K562 (cell line): ENCODE results near the gene WASF2. TPM values are rescaled to one million over a fixed set of nuclear protein-coding genes. Genes with fewer than 3 reads are reported as not detected.
A peak's percentile ranks its signal among the peaks of the same experiment; 100 is the strongest.

Experiments
- CBFB ChIP-seq: sonication (generic); formaldehyde crosslinking; IDR thresholded peaks from 2 replicates; pipeline ENCODE4 v1.4.0; 2020; ENCODE audit warnings: mild to moderate bottlenecking, missing genetic modification reagents
- CBX2 ChIP-seq: fragments of 200-600 bp; sonication (generic); IDR thresholded peaks from one replicate; pipeline ENCODE4 v1.6.1; 2012; ENCODE audit warnings: mild to moderate bottlenecking, low read length, inconsistent platforms; ENCODE audit not compliant: insufficient read depth, poor library complexity, severe bottlenecking
- CREBBP ChIP-seq: IDR thresholded peaks from one replicate; pipeline ENCODE4 v1.6.1; 2012; ENCODE audit warnings: low read depth, mild to moderate bottlenecking, control low read depth, inconsistent platforms, low read length
- DNMT1 ChIP-seq: fragments of 450-650 bp; IDR thresholded peaks from 2 replicates; pipeline ENCODE4 v1.6.1; 2016; ENCODE audit warnings: antibody characterized with exemption, mild to moderate bottlenecking
- ERF ChIP-seq: fragments of 450-650 bp; formaldehyde crosslinking; IDR thresholded peaks from 2 replicates; pipeline ENCODE4 v1.4.0; 2020; ENCODE audit warnings: mild to moderate bottlenecking, mixed read lengths
- FOXM1 ChIP-seq, 2 experiments: fragments of 450-650 bp in 1 of 2; sonication (generic) in 1 of 2; formaldehyde crosslinking in 1 of 2; IDR thresholded peaks; 2 replicates each; pipeline versions ENCODE4 v1.6.1 to v1.9.0; 2017 to 2022; ENCODE audit warnings: low read depth in 2 of 2, mild to moderate bottlenecking in 2 of 2, missing genetic modification reagents in 1 of 2, moderate library complexity in 1 of 2
- NCOR1 ChIP-seq: fragments of 450-650 bp; IDR thresholded peaks from 2 replicates; pipeline ENCODE4 v1.6.1; 2016; ENCODE audit warnings: mild to moderate bottlenecking, moderate library complexity
- NRF1 ChIP-seq, 2 experiments: fragments of 450-650 bp; IDR thresholded peaks in 1 of 2; conservative IDR thresholded peaks in 1 of 2; 2 replicates each; pipeline ENCODE4 v1.6.1; 2014; ENCODE audit warnings: mild to moderate bottlenecking in 2 of 2
- SIN3A ChIP-seq, 2 experiments: fragments of 150-350 bp in 1 of 2; IDR thresholded peaks; 2 replicates each; pipeline ENCODE4 v1.6.1; 2011 to 2016; ENCODE audit warnings: borderline replicate concordance in 2 of 2, low read depth in 2 of 2, low read length in 2 of 2, mild to moderate bottlenecking in 2 of 2, moderate library complexity in 2 of 2; ENCODE audit not compliant: control insufficient read depth in 1 of 2
- SREBF2 ChIP-seq: sonication (generic); formaldehyde crosslinking; IDR thresholded peaks from 2 replicates; pipeline ENCODE4 v1.4.0; 2020; ENCODE audit warnings: mild to moderate bottlenecking, missing genetic modification reagents
- TSC22D4 ChIP-seq: fragments of 450-650 bp; IDR thresholded peaks from 2 replicates; pipeline ENCODE4 v1.6.1; 2016; ENCODE audit warnings: missing genetic modification characterization, missing biosample characterization, control low read depth
- ZBTB1 ChIP-seq: sonication (generic); formaldehyde crosslinking; IDR thresholded peaks from 2 replicates; pipeline ENCODE4 v1.8.1; 2023; ENCODE audit warnings: missing genetic modification reagents, low read depth, mild to moderate bottlenecking, borderline replicate concordance
- ZNF431 ChIP-seq: sonication (generic); formaldehyde crosslinking; IDR thresholded peaks from 2 replicates; pipeline ENCODE4 v1.8.0; 2022; ENCODE audit warnings: mild to moderate bottlenecking, missing genetic modification reagents
- ZNF77 ChIP-seq: fragments of 250-450 bp; sonication (Bioruptor Pico); IDR thresholded peaks from 2 replicates; pipeline ENCODE4 v1.5.0; 2020
- ZSCAN29 ChIP-seq: fragments of 450-650 bp; IDR thresholded peaks from 2 replicates; pipeline ENCODE4 v1.6.1; 2017
- polyA plus RNA-seq, 8 experiments: library from polyadenylated mRNA; depleted of rRNA in 4 of 8; stranded (reverse) in 5 of 8; unstranded in 3 of 8; fragments of >200 nt; fragmentation: Nextera tagmentation in 2 of 8; fragmentation: Illumina TruSeq in 1 of 8; extraction: Ambion mirVana in 2 of 8; extraction: Trizol in 1 of 8; gene quantifications; 2 replicates each; pipeline versions ENCODE4 v1.2.1 to v1.2.3, GENCODE V29; 2011 to 2014; ENCODE audit warnings: inconsistent platforms in 1 of 8, missing spikeins in 1 of 8
- total RNA-seq, 7 experiments: library from RNA; depleted of rRNA in 6 of 7; stranded (reverse); fragments of >200 nt in 6 of 7; fragmentation: Illumina TruSeq in 2 of 7; extraction: Trizol in 2 of 7; gene quantifications; 2 replicates each; pipeline versions ENCODE4 v1.2.1 to v1.2.3, GENCODE V29; 2011 to 2021; ENCODE audit warnings: low replicate concordance in 1 of 7
- TF ChIP-seq, protein P1 (sequence below), 3 experiments: fragments of 200-800 bp in 1 of 3; fragments of 250-450 bp in 1 of 3; fragments of 450-650 bp in 1 of 3; sonication (Bioruptor Pico) in 1 of 3; sonication (Bioruptor generic) in 1 of 3; formaldehyde crosslinking in 1 of 3; IDR thresholded peaks; 2 replicates each; pipeline versions ENCODE4 v1.6.1 to v1.8.0; 2016 to 2022; ENCODE audit warnings: mild to moderate bottlenecking in 2 of 3, missing genetic modification characterization in 2 of 3, missing compliant biosample characterization in 1 of 3, moderate library complexity in 1 of 3
- TF ChIP-seq, protein P2 (sequence below), 2 experiments: IDR thresholded peaks; 2 replicates each; pipeline ENCODE4 v1.6.1; 2012; ENCODE audit warnings: improper control_type of control experiment in 2 of 2, low read depth in 2 of 2, low read length in 2 of 2, borderline replicate concordance in 1 of 2
- TF ChIP-seq, protein P3 (sequence below), 2 experiments: fragments of 150-350 bp in 1 of 2; IDR thresholded peaks; 2 replicates each; pipeline ENCODE4 v1.6.1; 2012 to 2016; ENCODE audit warnings: low read depth in 2 of 2, low read length in 2 of 2, mild to moderate bottlenecking in 1 of 2, moderate library complexity in 1 of 2

Gene WASF2
- total and polyA plus RNA-seq, 9 of the 15 experiments (the other 6 are each of a cell fraction or from before 2014, with no cell fraction given): 8.2 to 163 (median 31.2) TPM

DNA sequence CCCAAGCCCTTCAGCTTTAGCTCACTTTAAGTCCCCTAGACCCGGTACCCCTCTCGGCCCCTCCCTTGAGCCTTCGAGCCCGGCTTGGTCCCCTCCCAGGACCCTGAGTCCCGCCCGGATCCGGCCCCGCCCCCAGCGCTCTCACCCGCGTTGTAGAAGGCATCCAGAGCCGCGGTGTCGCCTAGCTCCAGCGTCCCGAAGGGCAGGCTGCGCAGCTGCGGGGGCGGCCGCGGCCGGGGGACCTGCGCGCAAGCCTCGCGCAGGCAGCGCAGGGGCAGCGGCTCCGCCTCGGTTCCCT is 123.9 kb downstream of the WASF2 start (continued):
- TF ChIP-seq, protein P1, sequence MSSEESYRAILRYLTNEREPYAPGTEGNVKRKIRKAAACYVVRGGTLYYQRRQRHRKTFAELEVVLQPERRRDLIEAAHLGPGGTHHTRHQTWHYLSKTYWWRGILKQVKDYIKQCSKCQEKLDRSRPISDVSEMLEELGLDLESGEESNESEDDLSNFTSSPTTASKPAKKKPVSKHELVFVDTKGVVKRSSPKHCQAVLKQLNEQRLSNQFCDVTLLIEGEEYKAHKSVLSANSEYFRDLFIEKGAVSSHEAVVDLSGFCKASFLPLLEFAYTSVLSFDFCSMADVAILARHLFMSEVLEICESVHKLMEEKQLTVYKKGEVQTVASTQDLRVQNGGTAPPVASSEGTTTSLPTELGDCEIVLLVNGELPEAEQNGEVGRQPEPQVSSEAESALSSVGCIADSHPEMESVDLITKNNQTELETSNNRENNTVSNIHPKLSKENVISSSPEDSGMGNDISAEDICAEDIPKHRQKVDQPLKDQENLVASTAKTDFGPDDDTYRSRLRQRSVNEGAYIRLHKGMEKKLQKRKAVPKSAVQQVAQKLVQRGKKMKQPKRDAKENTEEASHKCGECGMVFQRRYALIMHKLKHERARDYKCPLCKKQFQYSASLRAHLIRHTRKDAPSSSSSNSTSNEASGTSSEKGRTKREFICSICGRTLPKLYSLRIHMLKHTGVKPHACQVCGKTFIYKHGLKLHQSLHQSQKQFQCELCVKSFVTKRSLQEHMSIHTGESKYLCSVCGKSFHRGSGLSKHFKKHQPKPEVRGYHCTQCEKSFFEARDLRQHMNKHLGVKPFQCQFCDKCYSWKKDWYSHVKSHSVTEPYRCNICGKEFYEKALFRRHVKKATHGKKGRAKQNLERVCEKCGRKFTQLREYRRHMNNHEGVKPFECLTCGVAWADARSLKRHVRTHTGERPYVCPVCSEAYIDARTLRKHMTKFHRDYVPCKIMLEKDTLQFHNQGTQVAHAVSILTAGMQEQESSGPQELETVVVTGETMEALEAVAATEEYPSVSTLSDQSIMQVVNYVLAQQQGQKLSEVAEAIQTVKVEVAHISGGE (CRISPR knock-in tag; IDR thresholded peaks at IDR 0.05): no peak
- TF ChIP-seq CREBBP: no peak
- TF ChIP-seq, protein P2, sequence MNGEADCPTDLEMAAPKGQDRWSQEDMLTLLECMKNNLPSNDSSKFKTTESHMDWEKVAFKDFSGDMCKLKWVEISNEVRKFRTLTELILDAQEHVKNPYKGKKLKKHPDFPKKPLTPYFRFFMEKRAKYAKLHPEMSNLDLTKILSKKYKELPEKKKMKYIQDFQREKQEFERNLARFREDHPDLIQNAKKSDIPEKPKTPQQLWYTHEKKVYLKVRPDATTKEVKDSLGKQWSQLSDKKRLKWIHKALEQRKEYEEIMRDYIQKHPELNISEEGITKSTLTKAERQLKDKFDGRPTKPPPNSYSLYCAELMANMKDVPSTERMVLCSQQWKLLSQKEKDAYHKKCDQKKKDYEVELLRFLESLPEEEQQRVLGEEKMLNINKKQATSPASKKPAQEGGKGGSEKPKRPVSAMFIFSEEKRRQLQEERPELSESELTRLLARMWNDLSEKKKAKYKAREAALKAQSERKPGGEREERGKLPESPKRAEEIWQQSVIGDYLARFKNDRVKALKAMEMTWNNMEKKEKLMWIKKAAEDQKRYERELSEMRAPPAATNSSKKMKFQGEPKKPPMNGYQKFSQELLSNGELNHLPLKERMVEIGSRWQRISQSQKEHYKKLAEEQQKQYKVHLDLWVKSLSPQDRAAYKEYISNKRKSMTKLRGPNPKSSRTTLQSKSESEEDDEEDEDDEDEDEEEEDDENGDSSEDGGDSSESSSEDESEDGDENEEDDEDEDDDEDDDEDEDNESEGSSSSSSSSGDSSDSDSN (IDR thresholded peaks at IDR 0.05; ENCODE audit: borderline replicate concordance in 1 of 2, low read depth in 2 of 2, low read length in 2 of 2): peak; percentile 72 to 87; a peak in 3 of 4 replicates
- TF ChIP-seq FOXM1 (IDR thresholded peaks at IDR 0.05; ENCODE audit: low read depth): no peak
- TF ChIP-seq FOXM1 (CRISPR knock-in tag; IDR thresholded peaks at IDR 0.05; ENCODE audit: low read depth): no peak
- no peak for TF ChIP-seq SREBF2 (CRISPR knock-in tag)
- TF ChIP-seq ZSCAN29: peak; percentile 11; the same call in 1 of the 2 replicates
- 0 out of 2 replicates have a peak, but pooled peaks have one; percentile 12 for TF ChIP-seq ZBTB1 (CRISPR knock-in tag)
- TF ChIP-seq NRF1 (conservative IDR thresholded peaks at IDR 0.05 in 1 of 2, IDR thresholded peaks at IDR 0.05 in 1 of 2): peak; percentile 88 to 90
- TF ChIP-seq CBFB (CRISPR knock-in tag): no peak
- TF ChIP-seq ERF (CRISPR knock-in tag): no peak
- TF ChIP-seq, protein P3, sequence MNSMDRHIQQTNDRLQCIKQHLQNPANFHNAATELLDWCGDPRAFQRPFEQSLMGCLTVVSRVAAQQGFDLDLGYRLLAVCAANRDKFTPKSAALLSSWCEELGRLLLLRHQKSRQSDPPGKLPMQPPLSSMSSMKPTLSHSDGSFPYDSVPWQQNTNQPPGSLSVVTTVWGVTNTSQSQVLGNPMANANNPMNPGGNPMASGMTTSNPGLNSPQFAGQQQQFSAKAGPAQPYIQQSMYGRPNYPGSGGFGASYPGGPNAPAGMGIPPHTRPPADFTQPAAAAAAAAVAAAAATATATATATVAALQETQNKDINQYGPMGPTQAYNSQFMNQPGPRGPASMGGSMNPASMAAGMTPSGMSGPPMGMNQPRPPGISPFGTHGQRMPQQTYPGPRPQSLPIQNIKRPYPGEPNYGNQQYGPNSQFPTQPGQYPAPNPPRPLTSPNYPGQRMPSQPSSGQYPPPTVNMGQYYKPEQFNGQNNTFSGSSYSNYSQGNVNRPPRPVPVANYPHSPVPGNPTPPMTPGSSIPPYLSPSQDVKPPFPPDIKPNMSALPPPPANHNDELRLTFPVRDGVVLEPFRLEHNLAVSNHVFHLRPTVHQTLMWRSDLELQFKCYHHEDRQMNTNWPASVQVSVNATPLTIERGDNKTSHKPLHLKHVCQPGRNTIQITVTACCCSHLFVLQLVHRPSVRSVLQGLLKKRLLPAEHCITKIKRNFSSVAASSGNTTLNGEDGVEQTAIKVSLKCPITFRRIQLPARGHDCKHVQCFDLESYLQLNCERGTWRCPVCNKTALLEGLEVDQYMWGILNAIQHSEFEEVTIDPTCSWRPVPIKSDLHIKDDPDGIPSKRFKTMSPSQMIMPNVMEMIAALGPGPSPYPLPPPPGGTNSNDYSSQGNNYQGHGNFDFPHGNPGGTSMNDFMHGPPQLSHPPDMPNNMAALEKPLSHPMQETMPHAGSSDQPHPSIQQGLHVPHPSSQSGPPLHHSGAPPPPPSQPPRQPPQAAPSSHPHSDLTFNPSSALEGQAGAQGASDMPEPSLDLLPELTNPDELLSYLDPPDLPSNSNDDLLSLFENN (IDR thresholded peaks at IDR 0.05; ENCODE audit: low read depth in 2 of 2, low read length in 2 of 2): 0 out of 4 replicates have a peak, but pooled peaks of 1 of the 2 experiments have one; percentile 12
- no peak for TF ChIP-seq ZNF77 (CRISPR knock-in tag)
- no peak for TF ChIP-seq TSC22D4 (tag)
- no peak for TF ChIP-seq CBX2
- TF ChIP-seq DNMT1: no peak
- TF ChIP-seq NCOR1: no peak
- TF ChIP-seq SIN3A (IDR thresholded peaks at IDR 0.05; ENCODE audit: borderline replicate concordance in 2 of 2, control insufficient read depth in 1 of 2, low read depth in 2 of 2, low read length in 2 of 2): 0 out of 4 replicates have a peak, but pooled peaks of 1 of the 2 experiments have one; percentile 1
- TF ChIP-seq ZNF431 (CRISPR knock-in tag): no peak
